HFF-Myc (cell line): ENCODE data around the gene ERCC6.

Experiments used
- DNase-seq: peaks from one replicate; pipeline ENCODE4 v3.0.0-alpha.2; 2011; ENCODE audit warnings: low read depth; ENCODE audit errors: extremely low read depth
- H3K4me3 ChIP-seq: replicated peaks from 2 replicates; pipeline ENCODE4 v1.5.1; 2011; ENCODE audit warnings: low read depth, mild to moderate bottlenecking, control low read depth, low read length
- CTCF ChIP-seq: IDR thresholded peaks from 2 replicates; pipeline ENCODE4 v1.5.1; 2012; ENCODE audit warnings: mild to moderate bottlenecking, low read depth, low read length, control low read depth; ENCODE audit errors: missing control alignments

The ERCC6 gene

GRCh38 chr10:49552277-49552676 is 13.4 kb upstream of the ERCC6 start:
- no peak overlapping the region for H3K4me3 ChIP-seq
- DNase-seq: no peak
- no peak for TF ChIP-seq CTCF

GRCh38 chr10:49550563-49550962 is 11.6 kb upstream of the ERCC6 start:
- no peak overlapping the region for H3K4me3 ChIP-seq
- DNase-seq: no peak
- no peak for TF ChIP-seq CTCF

GRCh38 chr10:49549640-49550346 is 10.9 kb upstream of the ERCC6 start:
- DNase-seq: no peak
- no peak overlapping the region for H3K4me3 ChIP-seq
- no peak for TF ChIP-seq CTCF

GRCh38 chr10:49543604-49544003 is 4.7 kb upstream of the ERCC6 start:
- no peak overlapping the region for H3K4me3 ChIP-seq
- TF ChIP-seq CTCF: no peak
- DNase-seq: no peak

- no peak for TF ChIP-seq CTCF
- no peak overlapping the region for H3K4me3 ChIP-seq
- no peak for DNase-seq
Measured at GRCh38 chr10:49542353-49542752, 3.4 kb upstream of the ERCC6 start.

GRCh38 chr10:49541762-49542161 is 2.8 kb upstream of the ERCC6 start:
- no peak overlapping the region for H3K4me3 ChIP-seq
- no peak for DNase-seq
- no peak for TF ChIP-seq CTCF

- no peak for TF ChIP-seq CTCF
- H3K4me3 ChIP-seq: no peak overlapping the region
- DNase-seq: no peak
Measured at GRCh38 chr10:49540056-49540797, 1.3 kb upstream of the ERCC6 start.
